Measurements from ENCODE around the gene GBP1. TPM values are rescaled to one million over a fixed set of nuclear protein-coding genes. Genes with fewer than 3 reads are reported as not detected.
"Not testable (repeated sequence)": the region's sequence is repeated elsewhere in the genome, so short reads cannot be mapped to it uniquely, and the experiment has no call there.

The GBP1 gene
- total RNA-seq, 2 donors from 2014 or later = not detected

DNA sequence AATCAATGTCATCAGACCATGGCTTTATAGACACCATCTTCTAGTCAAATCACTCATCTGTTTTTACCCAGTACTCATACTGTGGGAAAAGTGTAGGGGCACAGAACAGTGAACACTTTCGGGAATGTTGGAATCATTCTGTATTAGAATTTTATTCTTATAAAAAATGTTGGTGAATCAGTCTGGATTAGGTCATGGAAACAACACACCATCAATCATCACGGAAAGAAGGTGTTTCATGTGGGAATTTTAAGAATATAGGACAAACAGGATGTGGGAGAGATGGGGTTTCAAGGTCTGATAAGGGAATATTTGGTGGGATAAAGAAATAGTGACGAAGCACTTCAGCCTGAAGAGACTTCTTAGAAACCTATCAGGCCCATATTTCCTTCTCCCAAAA lies 17.3 kb downstream of the GBP1 start:
- DNase-seq = no peak
- Histone ChIP-seq H3K36me3 (ENCODE audit: control insufficient read depth, insufficient read depth, low read length) (no peaks in the 10 kb centered on the region), H3K4me1 (ENCODE audit: control insufficient read depth, insufficient read depth, low read length) (peaks cover 2% of the 10 kb centered on the region), H3K27me3 (ENCODE audit: control insufficient read depth, insufficient read depth, low read length, poor library complexity, severe bottlenecking) (no peaks in the 10 kb centered on the region), H3K9ac (ENCODE audit: extremely low read depth, low read length, poor library complexity, severe bottlenecking) (no peak overlapping the region), H3K27ac (ENCODE audit: low read depth, low read length) (no peak overlapping the region), H3K9me3 (ENCODE audit: control insufficient read depth, low read length) (peaks cover 12% of the 10 kb centered on the region), H3K4me3 (ENCODE audit: low read length) (peak overlapping the region; percentile 38)
- H3K36me3 Mint-ChIP-seq (ENCODE audit: low read depth) = peaks cover 4% of the 10 kb centered on the region
- WGBS, 2 experiments (ENCODE audit: insufficient coverage in 1 of 2, insufficient read length in 1 of 2) = 94 to 100% methylated on average over 1 to 3 of the region's 3 CpGs
- H3K4me3 Mint-ChIP-seq = no peak overlapping the region
- no peaks in the 10 kb centered on the region for H3K4me1 Mint-ChIP-seq
- H3K9me3 Mint-ChIP-seq = peaks cover 29% of the 10 kb centered on the region
- H3K27me3 Mint-ChIP-seq (ENCODE audit: insufficient read depth) = no peaks in the 10 kb centered on the region
- H3K27ac Mint-ChIP-seq = no peak overlapping the region
- TF ChIP-seq CTCF (conservative IDR thresholded peaks at IDR 0.05) = no peak

GRCh38 chr1:89046318-89047183 lies 18.5 kb downstream of the GBP1 start:
- not testable (repeated sequence) for H3K4me3 Mint-ChIP-seq; H3K4me1 ChIP-seq (ENCODE audit: control insufficient read depth, insufficient read depth, low read length); H3K36me3 ChIP-seq (ENCODE audit: control insufficient read depth, insufficient read depth, low read length); H3K27ac Mint-ChIP-seq; H3K27me3 ChIP-seq (ENCODE audit: control insufficient read depth, insufficient read depth, low read length, poor library complexity, severe bottlenecking); H3K27me3 Mint-ChIP-seq (ENCODE audit: insufficient read depth); H3K36me3 Mint-ChIP-seq (ENCODE audit: low read depth); DNase-seq; H3K4me3 ChIP-seq (ENCODE audit: low read length); H3K27ac ChIP-seq (ENCODE audit: low read depth, low read length); H3K4me1 Mint-ChIP-seq; H3K9ac ChIP-seq (ENCODE audit: extremely low read depth, low read length, poor library complexity, severe bottlenecking)
- WGBS, 2 experiments (ENCODE audit: insufficient coverage in 1 of 2, insufficient read length in 1 of 2) = 84 to 92% methylated on average over 3 to 6 of the region's 6 CpGs
- peaks cover 18% of the 10 kb centered on the region for H3K9me3 ChIP-seq (ENCODE audit: control insufficient read depth, low read length)
- peak; percentile 51 for TF ChIP-seq CTCF (conservative IDR thresholded peaks at IDR 0.05)
- H3K9me3 Mint-ChIP-seq = peaks cover 35% of the 10 kb centered on the region

DNA sequence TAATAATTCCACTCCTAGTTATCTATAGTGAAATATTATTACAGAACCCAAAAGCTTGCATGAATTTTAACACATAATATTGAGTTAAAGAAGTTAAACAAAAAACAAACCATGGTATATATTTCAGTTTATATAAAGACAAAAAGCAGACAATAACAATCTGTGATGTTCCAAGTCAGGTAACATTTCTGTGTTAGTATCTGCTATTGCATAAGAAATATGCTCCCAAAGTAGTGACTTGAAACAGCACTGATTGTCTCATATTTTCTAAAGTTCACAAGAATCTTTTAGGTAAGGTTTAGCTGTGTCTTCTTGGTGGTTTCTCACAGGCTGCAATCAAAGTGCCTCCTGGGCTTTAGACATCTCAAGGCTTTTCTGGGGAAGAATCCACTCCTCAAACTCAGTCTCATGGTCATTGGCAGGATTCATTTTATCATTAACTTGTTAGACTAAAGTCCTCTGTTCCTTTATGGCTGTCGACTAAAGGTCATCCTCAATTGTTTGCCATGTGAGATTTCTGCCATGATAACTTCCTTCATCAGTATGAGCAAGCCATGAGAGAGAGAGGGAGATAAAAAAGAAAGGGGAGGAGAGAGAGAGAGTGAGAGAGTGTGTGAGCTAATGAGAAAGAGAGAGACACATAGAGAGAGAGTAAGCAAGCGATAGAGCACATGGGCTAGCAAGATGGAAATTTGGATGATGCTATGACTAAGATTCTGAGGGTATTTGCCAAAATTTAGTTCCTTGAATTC lies 19.9 kb downstream of the GBP1 start:
- peaks cover 29% of the 10 kb centered on the region for H3K9me3 Mint-ChIP-seq
- Histone ChIP-seq H3K9ac (ENCODE audit: extremely low read depth, low read length, poor library complexity, severe bottlenecking) (no peak overlapping the region), H3K36me3 (ENCODE audit: control insufficient read depth, insufficient read depth, low read length) (no peaks in the 10 kb centered on the region), H3K27ac (ENCODE audit: low read depth, low read length) (no peak overlapping the region), H3K4me3 (ENCODE audit: low read length) (no peak overlapping the region), H3K9me3 (ENCODE audit: control insufficient read depth, low read length) (peaks cover 18% of the 10 kb centered on the region), H3K4me1 (ENCODE audit: control insufficient read depth, insufficient read depth, low read length) (peaks cover 2% of the 10 kb centered on the region), H3K27me3 (ENCODE audit: control insufficient read depth, insufficient read depth, low read length, poor library complexity, severe bottlenecking) (no peaks in the 10 kb centered on the region)
- no peak overlapping the region for H3K27ac Mint-ChIP-seq
- H3K36me3 Mint-ChIP-seq (ENCODE audit: low read depth) = peaks cover 2% of the 10 kb centered on the region
- no peaks in the 10 kb centered on the region for H3K27me3 Mint-ChIP-seq (ENCODE audit: insufficient read depth)
- no peak overlapping the region for H3K4me3 Mint-ChIP-seq
- no peak for TF ChIP-seq CTCF (conservative IDR thresholded peaks at IDR 0.05)
- no peak for DNase-seq
- H3K4me1 Mint-ChIP-seq = no peaks in the 10 kb centered on the region
- 75 to 86% methylated on average over 2 of the region's 2 CpGs for WGBS, 2 experiments (ENCODE audit: insufficient coverage in 1 of 2, insufficient read length in 1 of 2)

All from endodermal cell (in vitro differentiated cells).